ENCODE data around the gene SOX13.

DNA sequence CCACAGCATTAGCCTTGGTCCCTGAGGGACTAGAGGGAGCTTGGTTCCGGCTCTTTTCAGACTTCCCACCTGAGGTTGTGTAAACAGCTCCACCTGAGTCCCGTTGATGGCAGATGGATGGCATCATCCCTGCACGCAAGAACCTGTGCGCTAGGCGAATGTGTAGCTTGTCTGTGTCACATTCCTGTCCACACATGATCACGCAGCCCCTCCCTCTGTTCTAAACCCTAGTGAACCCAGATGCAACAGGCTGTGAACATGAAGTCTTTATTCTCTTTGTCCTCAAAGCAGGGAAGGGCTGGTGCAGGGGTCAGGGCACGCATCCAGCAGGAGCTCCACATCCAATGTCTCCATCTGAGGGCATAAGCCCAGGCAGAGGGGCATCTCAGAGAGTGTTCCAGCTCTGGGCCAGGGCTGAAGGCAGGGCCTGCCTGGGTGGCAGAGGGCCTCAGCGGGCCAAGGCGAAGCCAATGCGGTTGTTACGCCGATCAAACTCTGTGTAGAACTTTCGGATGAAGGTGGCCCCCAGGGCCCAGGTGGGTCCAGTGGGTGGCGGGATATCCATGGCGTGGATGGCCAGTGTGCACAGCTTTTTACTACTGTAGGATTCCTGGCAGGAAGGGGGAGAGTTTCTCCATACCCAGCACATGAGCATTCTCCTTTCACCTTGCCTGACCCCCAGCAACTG, 81.8 kb downstream of the SOX13 start:
- TF ChIP-seq, protein P1, sequence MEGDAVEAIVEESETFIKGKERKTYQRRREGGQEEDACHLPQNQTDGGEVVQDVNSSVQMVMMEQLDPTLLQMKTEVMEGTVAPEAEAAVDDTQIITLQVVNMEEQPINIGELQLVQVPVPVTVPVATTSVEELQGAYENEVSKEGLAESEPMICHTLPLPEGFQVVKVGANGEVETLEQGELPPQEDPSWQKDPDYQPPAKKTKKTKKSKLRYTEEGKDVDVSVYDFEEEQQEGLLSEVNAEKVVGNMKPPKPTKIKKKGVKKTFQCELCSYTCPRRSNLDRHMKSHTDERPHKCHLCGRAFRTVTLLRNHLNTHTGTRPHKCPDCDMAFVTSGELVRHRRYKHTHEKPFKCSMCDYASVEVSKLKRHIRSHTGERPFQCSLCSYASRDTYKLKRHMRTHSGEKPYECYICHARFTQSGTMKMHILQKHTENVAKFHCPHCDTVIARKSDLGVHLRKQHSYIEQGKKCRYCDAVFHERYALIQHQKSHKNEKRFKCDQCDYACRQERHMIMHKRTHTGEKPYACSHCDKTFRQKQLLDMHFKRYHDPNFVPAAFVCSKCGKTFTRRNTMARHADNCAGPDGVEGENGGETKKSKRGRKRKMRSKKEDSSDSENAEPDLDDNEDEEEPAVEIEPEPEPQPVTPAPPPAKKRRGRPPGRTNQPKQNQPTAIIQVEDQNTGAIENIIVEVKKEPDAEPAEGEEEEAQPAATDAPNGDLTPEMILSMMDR (IDR thresholded peaks at IDR 0.05 in 4 of 5, conservative IDR thresholded peaks at IDR 0.05 in 1 of 5): no peak
- no peak for TF ChIP-seq POLR2A (IDR thresholded peaks at IDR 0.05)

Data from gastrocnemius medialis (tissue), 4 donors.